Measurements from ENCODE around the gene PHTF1. TPM values are rescaled to one million over a fixed set of nuclear protein-coding genes. Genes with fewer than 3 reads are reported as not detected.
A peak's percentile ranks its signal among the peaks of the same experiment; 100 is the strongest.

Gene PHTF1
- polyA plus RNA-seq, 3 donors, result 6.7 to 12.2 (median 11.1) TPM

GRCh38 chr1:113797472-113797871 lies 38.2 kb upstream of the PHTF1 start:
- H3K4me3 Mint-ChIP-seq, result no peak overlapping the region
- Histone ChIP-seq H3K27ac (ENCODE audit: low read depth in 1 of 2, low read length in 2 of 2) (peak overlapping the region in 1 of 2 donors; percentile 28), H3K79me2 (ENCODE audit: insufficient read depth, low read length) (peaks cover 90% of the 10 kb centered on the region), H3K4me3 (replicated peaks in 1 of 3; ENCODE audit: low read depth in 2 of 3, low read length in 3 of 3) (no peak overlapping the region), H3K4me2 (replicated peaks; ENCODE audit: extremely low read depth, low read length, poor library complexity, severe bottlenecking) (no peak overlapping the region), H3K9ac (ENCODE audit: insufficient read depth, low read length, poor library complexity, severe bottlenecking) (no peak overlapping the region), H2AFZ (ENCODE audit: insufficient read depth, low read depth, low read length, poor library complexity, severe bottlenecking) (no peak overlapping the region), H3K4me1 (ENCODE audit: control insufficient read depth in 1 of 2, insufficient read depth in 2 of 2, low read length in 2 of 2) (no peaks in the 10 kb centered on the region), H3K27me3 (ENCODE audit: control insufficient read depth in 2 of 2, insufficient read depth in 2 of 2, low read length in 2 of 2) (no peaks in the 10 kb centered on the region), H4K20me1 (ENCODE audit: insufficient read depth, low read length) (peaks cover 59% of the 10 kb centered on the region), H3K9me3 (replicated peaks in 1 of 2; ENCODE audit: control insufficient read depth in 1 of 2, insufficient read depth in 1 of 2, low read length in 2 of 2) (no peaks in the 10 kb centered on the region), H3K36me3 (replicated peaks in 1 of 2; ENCODE audit: control insufficient read depth in 1 of 2, insufficient read depth in 2 of 2, low read length in 2 of 2) (peaks cover 39 to 52% of the 10 kb centered on the region in 2 donors)
- no CpG with 5 or more reads among the region's 4 CpGs for WGBS (ENCODE audit: insufficient coverage)
- no peak for DNase-seq
- no peaks in the 10 kb centered on the region for H3K27me3 Mint-ChIP-seq (ENCODE audit: low read depth in 3 of 3)
- intact Hi-C loops (cut with micrococcal nuclease), result no loop called here
- no peaks in the 10 kb centered on the region for H3K9me3 Mint-ChIP-seq
- TF ChIP-seq, protein P1, sequence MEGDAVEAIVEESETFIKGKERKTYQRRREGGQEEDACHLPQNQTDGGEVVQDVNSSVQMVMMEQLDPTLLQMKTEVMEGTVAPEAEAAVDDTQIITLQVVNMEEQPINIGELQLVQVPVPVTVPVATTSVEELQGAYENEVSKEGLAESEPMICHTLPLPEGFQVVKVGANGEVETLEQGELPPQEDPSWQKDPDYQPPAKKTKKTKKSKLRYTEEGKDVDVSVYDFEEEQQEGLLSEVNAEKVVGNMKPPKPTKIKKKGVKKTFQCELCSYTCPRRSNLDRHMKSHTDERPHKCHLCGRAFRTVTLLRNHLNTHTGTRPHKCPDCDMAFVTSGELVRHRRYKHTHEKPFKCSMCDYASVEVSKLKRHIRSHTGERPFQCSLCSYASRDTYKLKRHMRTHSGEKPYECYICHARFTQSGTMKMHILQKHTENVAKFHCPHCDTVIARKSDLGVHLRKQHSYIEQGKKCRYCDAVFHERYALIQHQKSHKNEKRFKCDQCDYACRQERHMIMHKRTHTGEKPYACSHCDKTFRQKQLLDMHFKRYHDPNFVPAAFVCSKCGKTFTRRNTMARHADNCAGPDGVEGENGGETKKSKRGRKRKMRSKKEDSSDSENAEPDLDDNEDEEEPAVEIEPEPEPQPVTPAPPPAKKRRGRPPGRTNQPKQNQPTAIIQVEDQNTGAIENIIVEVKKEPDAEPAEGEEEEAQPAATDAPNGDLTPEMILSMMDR (IDR thresholded peaks at IDR 0.05), result no peak
- H3K36me3 Mint-ChIP-seq, result peaks cover 44 to 55% of the 10 kb centered on the region in 2 donors
- H3K4me1 Mint-ChIP-seq, result peaks cover 6% of the 10 kb centered on the region
- no peak overlapping the region for H3K27ac Mint-ChIP-seq

DNA sequence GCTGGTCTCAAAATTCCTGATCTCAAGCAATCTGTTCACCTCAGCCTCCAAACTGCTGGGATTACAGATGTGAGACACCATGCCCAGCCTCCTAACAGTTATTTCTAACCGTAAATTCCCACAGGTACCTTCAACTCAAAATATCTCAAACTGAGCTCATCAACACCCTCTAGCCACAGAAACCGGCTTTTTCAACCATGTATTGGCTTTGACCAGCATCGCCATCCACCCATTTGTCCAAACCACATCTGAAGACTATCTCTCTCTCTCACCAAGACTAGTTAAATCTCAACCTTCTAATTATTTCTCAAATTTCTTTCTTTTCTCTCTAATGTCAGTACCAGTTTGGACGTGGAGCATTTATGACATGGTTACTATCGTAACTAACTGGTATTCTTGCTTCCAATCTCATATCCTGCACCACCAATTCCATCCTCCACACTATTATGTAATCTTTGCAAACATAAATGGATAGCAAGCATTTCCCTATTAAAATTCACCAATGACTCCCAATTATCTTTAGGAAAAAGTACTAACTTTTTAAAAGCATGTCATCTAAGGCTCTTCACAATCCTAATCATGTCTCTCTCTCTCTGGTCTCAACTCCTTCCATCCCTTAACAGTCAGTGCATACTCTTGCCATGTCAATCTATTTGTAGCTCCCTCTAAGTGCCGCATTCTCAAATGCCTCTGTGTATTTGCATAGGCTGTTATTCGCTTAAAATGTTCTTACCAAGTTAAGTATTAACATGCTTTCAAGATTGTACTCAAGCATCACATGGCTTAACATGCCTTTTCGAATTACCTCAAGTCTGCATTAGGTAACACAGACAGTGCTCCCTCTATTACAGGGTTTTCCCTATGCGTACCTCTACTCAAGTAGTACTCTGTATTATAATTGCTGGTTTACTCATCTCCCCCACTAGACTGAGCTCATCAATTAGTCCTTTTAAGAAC lies 34.9 kb upstream of the PHTF1 start:
- no peaks in the 10 kb centered on the region for H3K27me3 Mint-ChIP-seq (ENCODE audit: low read depth in 3 of 3)
- H3K27me3 ChIP-seq (ENCODE audit: control insufficient read depth in 2 of 2, insufficient read depth in 2 of 2, low read length in 2 of 2), result no peaks in the 10 kb centered on the region
- H3K9ac ChIP-seq (ENCODE audit: insufficient read depth, low read length, poor library complexity, severe bottlenecking), result no peak overlapping the region
- no peaks in the 10 kb centered on the region for H3K4me1 ChIP-seq (ENCODE audit: control insufficient read depth in 1 of 2, insufficient read depth in 2 of 2, low read length in 2 of 2)
- peaks cover 46 to 65% of the 10 kb centered on the region in 2 donors for H3K36me3 ChIP-seq (replicated peaks in 1 of 2; ENCODE audit: control insufficient read depth in 1 of 2, insufficient read depth in 2 of 2, low read length in 2 of 2)
- H3K4me3 ChIP-seq (replicated peaks in 1 of 3; ENCODE audit: low read depth in 2 of 3, low read length in 3 of 3), result no peak overlapping the region
- peaks cover 85% of the 10 kb centered on the region for H3K79me2 ChIP-seq (ENCODE audit: insufficient read depth, low read length)
- no peak overlapping the region for H3K4me2 ChIP-seq (replicated peaks; ENCODE audit: extremely low read depth, low read length, poor library complexity, severe bottlenecking)
- intact Hi-C loops (cut with micrococcal nuclease), result no loop called here
- H3K4me3 Mint-ChIP-seq, result no peak overlapping the region
- peaks cover 53% of the 10 kb centered on the region for H4K20me1 ChIP-seq (ENCODE audit: insufficient read depth, low read length)
- no peaks in the 10 kb centered on the region for H3K9me3 ChIP-seq (replicated peaks in 1 of 2; ENCODE audit: control insufficient read depth in 1 of 2, insufficient read depth in 1 of 2, low read length in 2 of 2)
- WGBS (ENCODE audit: insufficient coverage), result 94% methylated on average over 4 of the region's 9 CpGs
- no peak for DNase-seq
- TF ChIP-seq, protein P1 (IDR thresholded peaks at IDR 0.05), result no peak
- no peaks in the 10 kb centered on the region for H3K9me3 Mint-ChIP-seq
- H2AFZ ChIP-seq (ENCODE audit: insufficient read depth, low read depth, low read length, poor library complexity, severe bottlenecking), result no peak overlapping the region
- H3K4me1 Mint-ChIP-seq, result peaks cover 3% of the 10 kb centered on the region
- peaks cover 53 to 63% of the 10 kb centered on the region in 2 donors for H3K36me3 Mint-ChIP-seq
- peak overlapping the region in 2 of 7 donors; percentile 27 to 32 for H3K27ac Mint-ChIP-seq
- no peak overlapping the region for H3K27ac ChIP-seq (ENCODE audit: low read depth in 1 of 2, low read length in 2 of 2)

All from CD14-positive monocyte (primary cell).